GM08714 (cell line): Measurements from ENCODE around the gene KRTAP9-6.
"Not testable (repeated sequence)": the region's sequence is repeated elsewhere in the genome, so short reads cannot be mapped to it uniquely, and the experiment has no call there.

Experiments
- H3K4me3 ChIP-seq: fragments of 200-500 bp; sonication (Bioruptor generic); 2 replicates; pipeline ENCODE4 v1.5.1; 2014; ENCODE audit warnings: mild to moderate bottlenecking, low read length, inconsistent platforms
- ZNF274 ChIP-seq: IDR thresholded peaks from 2 replicates; pipeline ENCODE4 v1.6.1; 2012; ENCODE audit warnings: mild to moderate bottlenecking, low read depth, low read length

Gene KRTAP9-6, protein sequence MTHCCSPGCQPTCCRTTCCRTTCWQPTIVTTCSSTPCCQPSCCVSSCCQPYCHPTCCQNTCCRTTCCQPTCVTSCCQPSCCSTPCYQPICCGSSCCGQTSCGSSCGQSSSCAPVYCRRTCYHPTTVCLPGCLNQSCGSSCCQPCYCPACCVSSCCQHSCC

GRCh38 chr17:41265078-41265477, at the start of gene KRTAP9-6:
TSS of gene KRTAP9-6 (plus strand) at chr17:41265378. CDS start at chr17:41265378, 0 bp downstream.
- TF ChIP-seq ZNF274, result no peak
- H3K4me3 ChIP-seq, result no peak within 1 kb of the TSS

DNA sequence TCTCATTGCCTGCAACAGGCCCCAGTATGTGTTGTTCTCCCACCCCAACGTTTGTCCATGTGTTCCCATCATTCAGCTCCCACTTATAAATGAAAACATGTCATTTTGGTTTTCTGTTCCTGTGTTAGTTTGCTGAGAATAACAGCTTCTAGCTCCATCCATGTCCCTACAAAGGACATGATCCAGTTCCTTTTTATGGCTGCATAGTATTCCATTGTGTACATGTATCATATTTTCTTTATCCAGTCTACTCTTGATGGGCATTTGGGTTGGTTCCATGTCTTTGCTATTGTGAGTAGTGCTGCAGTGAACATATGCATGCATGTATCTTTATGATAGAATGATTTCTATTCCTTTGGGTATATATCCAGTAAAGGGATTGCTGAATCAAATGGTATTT, 49.5 kb upstream of the KRTAP9-6 start:
- no peak overlapping the region for H3K4me3 ChIP-seq
- TF ChIP-seq ZNF274, result no peak

GRCh38 chr17:41223821-41224220, 41.4 kb upstream of the KRTAP9-6 start:
- no peak overlapping the region for H3K4me3 ChIP-seq
- TF ChIP-seq ZNF274, result no peak

- no peak overlapping the region for H3K4me3 ChIP-seq
- no peak for TF ChIP-seq ZNF274
Measured at GRCh38 chr17:41226051-41226450, 39.1 kb upstream of the KRTAP9-6 start.

GRCh38 chr17:41226598-41227095, 38.5 kb upstream of the KRTAP9-6 start, which contains the start of gene KRTAP9-2:
TSS of gene KRTAP9-2 (plus strand) at chr17:41226648. CDS start at chr17:41226655, 7 bp downstream.
- H3K4me3 ChIP-seq, result not testable (repeated sequence)

DNA sequence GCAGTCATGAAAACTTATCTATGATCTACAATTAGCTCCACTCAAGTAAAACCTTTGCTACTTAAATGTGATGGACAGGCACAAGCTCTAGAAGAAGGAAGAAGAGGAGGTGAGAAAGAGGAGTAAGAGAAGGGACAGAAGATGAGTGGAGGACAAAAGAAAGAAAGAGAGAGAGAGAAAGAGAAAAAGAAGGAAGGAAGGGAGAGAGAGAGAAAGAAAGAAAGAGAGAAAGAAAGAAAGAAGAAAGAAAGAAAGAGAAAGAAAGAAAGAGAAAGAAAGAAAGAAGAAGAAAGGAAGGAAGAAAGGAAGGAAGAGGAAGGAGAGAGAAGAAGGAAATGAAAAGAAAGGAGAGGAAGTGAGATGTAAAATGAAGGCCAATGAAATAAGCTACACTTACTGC, 35.1 kb upstream of the KRTAP9-6 start:
- TF ChIP-seq ZNF274, result no peak
- H3K4me3 ChIP-seq, result no peak overlapping the region

GRCh38 chr17:41231731-41232130, 33.4 kb upstream of the KRTAP9-6 start:
- no peak for TF ChIP-seq ZNF274
- no peak overlapping the region for H3K4me3 ChIP-seq

- H3K4me3 ChIP-seq, result not testable (repeated sequence)
Measured at GRCh38 chr17:41232399-41233105, 32.6 kb upstream of the KRTAP9-6 start, which contains the start of gene KRTAP9-3. TSS of gene KRTAP9-3 (plus strand) at chr17:41232449. CDS start at chr17:41232502, 53 bp downstream.

GRCh38 chr17:41237116-41237515, 28.1 kb upstream of the KRTAP9-6 start:
- not testable (repeated sequence) for H3K4me3 ChIP-seq

- not testable (repeated sequence) for H3K4me3 ChIP-seq
Measured at GRCh38 chr17:41237949-41238437, 27.2 kb upstream of the KRTAP9-6 start, which contains the start of gene KRTAP9-8. TSS of gene KRTAP9-8 (plus strand) at chr17:41237999. CDS start at chr17:41238052, 53 bp downstream.

- H3K4me3 ChIP-seq, result not testable (repeated sequence)
Measured at GRCh38 chr17:41246995-41247787, 18.0 kb upstream of the KRTAP9-6 start.

GRCh38 chr17:41249637-41250240, 15.4 kb upstream of the KRTAP9-6 start, which contains the start of gene KRTAP9-4:
TSS of gene KRTAP9-4 (plus strand) at chr17:41249687. CDS start at chr17:41249721, 34 bp downstream.
- not testable (repeated sequence) for H3K4me3 ChIP-seq

- no peak for TF ChIP-seq ZNF274
Measured at GRCh38 chr17:41251261-41251660, 13.9 kb upstream of the KRTAP9-6 start.

DNA sequence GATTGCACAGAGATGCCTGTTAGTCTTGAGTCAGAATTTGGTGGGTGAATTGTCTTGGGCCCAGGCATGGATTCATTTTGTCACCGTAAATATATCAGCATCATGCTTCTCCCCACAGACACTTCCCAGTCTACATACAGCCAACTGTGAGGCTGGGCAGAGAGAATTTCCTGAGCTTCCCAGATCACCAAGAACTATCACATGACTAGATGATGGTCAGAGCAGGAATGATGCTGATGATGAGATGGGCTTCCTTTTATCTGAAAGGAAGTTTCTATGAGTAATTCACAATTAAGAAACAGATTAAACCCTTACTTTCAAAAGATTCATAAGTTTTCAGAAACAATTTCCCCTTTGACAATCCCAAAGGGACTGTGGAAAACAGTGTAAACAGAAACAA, 10.3 kb upstream of the KRTAP9-6 start:
- no peak for TF ChIP-seq ZNF274
- H3K4me3 ChIP-seq, result no peak overlapping the region

More at GRCh38 chr17:41251261-41251660, 13.9 kb upstream of the KRTAP9-6 start:
- H3K4me3 ChIP-seq, result no peak overlapping the region

- H3K4me3 ChIP-seq, result not testable (repeated sequence)
Measured at GRCh38 chr17:41255381-41256290, 9.5 kb upstream of the KRTAP9-6 start, which contains the start of gene KRTAP9-9. TSS of gene KRTAP9-9 (plus strand) at chr17:41255384.
